ENCODE results near the gene NKX3-2.

The NKX3-2 gene

DNA sequence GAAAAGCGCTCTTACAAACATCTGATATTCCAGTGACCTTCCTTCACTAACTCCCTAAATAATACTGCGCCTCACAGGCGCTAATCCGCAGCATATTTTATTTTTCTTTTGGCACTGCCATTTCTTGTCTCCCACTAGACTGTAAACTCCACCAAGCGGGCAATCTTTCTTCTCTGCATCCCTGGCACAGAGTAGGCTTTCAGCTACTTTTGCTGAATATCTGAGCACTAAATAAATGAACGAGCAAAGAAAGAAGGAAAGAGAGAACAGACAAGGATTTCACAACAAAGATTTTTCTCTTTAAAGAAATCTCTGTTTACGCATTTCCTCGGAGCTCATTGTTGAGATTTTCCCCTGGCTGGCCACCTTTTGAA is 12.7 kb downstream of the NKX3-2 start:
- TF ChIP-seq, protein P1, sequence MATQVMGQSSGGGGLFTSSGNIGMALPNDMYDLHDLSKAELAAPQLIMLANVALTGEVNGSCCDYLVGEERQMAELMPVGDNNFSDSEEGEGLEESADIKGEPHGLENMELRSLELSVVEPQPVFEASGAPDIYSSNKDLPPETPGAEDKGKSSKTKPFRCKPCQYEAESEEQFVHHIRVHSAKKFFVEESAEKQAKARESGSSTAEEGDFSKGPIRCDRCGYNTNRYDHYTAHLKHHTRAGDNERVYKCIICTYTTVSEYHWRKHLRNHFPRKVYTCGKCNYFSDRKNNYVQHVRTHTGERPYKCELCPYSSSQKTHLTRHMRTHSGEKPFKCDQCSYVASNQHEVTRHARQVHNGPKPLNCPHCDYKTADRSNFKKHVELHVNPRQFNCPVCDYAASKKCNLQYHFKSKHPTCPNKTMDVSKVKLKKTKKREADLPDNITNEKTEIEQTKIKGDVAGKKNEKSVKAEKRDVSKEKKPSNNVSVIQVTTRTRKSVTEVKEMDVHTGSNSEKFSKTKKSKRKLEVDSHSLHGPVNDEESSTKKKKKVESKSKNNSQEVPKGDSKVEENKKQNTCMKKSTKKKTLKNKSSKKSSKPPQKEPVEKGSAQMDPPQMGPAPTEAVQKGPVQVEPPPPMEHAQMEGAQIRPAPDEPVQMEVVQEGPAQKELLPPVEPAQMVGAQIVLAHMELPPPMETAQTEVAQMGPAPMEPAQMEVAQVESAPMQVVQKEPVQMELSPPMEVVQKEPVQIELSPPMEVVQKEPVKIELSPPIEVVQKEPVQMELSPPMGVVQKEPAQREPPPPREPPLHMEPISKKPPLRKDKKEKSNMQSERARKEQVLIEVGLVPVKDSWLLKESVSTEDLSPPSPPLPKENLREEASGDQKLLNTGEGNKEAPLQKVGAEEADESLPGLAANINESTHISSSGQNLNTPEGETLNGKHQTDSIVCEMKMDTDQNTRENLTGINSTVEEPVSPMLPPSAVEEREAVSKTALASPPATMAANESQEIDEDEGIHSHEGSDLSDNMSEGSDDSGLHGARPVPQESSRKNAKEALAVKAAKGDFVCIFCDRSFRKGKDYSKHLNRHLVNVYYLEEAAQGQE (IDR thresholded peaks at IDR 0.05; ENCODE audit: insufficient read depth in 1 of 2, low read depth in 2 of 2, low read length in 2 of 2) = no peak
- TF ChIP-seq FOXP2 (optimal IDR thresholded peaks at IDR 0.05; ENCODE audit: borderline replicate concordance, extremely low read depth, extremely low read length, insufficient read depth) = no peak
- no peak for TF ChIP-seq POLR2AphosphoS5 (IDR thresholded peaks at IDR 0.05; ENCODE audit: low read depth, low read length)
- no peak for TF ChIP-seq TAF1 (IDR thresholded peaks at IDR 0.05; ENCODE audit: borderline replicate concordance, insufficient read depth, low read length)
- no peak for TF ChIP-seq SIN3A (IDR thresholded peaks at IDR 0.05; ENCODE audit: borderline replicate concordance, insufficient read depth, low read length)

DNA sequence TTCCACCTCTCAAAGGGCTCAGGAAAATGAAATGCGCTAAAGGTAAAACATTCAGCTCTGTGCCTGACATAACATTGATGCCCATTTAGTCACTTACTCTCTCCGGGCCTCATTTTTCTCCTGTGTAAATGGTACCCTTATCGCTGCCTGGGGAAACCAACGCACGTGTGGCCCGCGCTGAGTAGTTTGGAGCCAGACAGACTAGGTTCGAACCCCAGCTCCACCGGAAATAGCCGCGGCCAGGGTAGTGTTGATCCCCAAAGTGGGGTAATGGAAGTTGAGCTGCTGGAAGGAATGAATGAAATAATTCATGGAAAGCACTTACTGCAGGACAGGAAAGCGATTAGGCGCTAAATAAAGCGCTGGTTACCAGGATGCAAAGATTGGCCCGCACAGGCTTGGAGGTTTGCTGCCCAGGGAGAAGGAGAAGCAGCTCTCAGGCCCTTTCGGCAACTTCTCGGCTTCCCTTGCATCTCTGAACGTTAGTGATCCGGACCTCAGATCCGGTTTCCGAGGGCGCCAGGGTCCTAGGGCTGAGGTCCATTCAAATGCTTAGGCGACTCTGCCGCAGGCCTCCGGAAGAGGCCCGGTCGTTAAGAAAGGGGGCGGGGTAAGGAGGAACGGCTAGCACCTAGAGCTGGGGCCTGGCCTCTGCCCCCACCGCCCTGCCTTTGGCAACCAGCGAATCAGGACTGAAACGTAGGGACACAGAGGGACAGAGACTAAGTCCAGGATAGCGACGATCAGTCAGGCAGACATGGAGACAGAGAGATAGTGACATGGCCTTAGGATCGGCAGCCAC is 13.3 kb downstream of the NKX3-2 start:
- TF ChIP-seq TAF1 (IDR thresholded peaks at IDR 0.05; ENCODE audit: borderline replicate concordance, insufficient read depth, low read length) (no peak), POLR2AphosphoS5 (IDR thresholded peaks at IDR 0.05; ENCODE audit: low read depth, low read length) (no peak), SIN3A (IDR thresholded peaks at IDR 0.05; ENCODE audit: borderline replicate concordance, insufficient read depth, low read length) (no peak), FOXP2 (optimal IDR thresholded peaks at IDR 0.05; ENCODE audit: borderline replicate concordance, extremely low read depth, extremely low read length, insufficient read depth) (no peak)
- TF ChIP-seq, protein P1 (IDR thresholded peaks at IDR 0.05; ENCODE audit: insufficient read depth in 1 of 2, low read depth in 2 of 2, low read length in 2 of 2) = no peak

DNA sequence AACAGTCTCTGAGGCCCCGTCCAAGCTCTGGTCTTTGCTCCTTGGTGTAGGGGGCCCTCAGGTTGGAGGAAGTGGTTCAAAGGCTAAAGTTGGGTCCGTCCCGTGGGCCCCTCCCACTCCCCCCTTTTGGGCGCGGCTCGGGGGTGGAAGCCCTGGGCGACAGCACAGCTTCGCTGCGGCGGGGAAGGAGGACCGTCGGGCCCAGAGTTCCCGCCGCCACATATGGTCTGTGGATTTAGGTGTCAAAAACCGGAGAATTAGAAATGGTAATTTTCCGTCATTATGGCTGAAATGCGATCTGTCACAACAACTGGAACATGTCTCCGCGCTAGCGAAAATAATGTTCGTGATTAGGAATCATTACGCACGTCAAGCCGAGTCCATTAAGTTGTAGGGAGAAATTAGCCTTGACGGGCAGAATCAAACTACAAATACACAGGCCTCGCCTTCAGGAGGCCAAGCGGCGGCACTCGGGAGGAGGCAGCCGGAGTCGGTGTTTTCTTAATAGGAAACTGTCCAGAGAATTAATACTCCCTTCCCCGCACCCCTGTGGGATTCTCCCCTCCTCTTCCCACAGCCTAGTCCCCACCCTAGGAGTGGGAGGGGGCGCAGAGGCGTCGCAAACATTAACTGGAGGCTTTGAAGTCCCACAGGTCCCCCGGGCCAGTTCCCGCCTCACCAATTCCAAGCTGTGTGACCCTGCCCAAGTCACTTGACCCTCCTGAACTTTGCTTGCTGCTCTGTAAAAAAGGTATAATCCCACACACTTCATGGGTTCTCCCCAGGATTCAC is 15.0 kb downstream of the NKX3-2 start:
- TF ChIP-seq TAF1 (IDR thresholded peaks at IDR 0.05; ENCODE audit: borderline replicate concordance, insufficient read depth, low read length) = no peak
- no peak for TF ChIP-seq FOXP2 (optimal IDR thresholded peaks at IDR 0.05; ENCODE audit: borderline replicate concordance, extremely low read depth, extremely low read length, insufficient read depth)
- no peak for TF ChIP-seq SIN3A (IDR thresholded peaks at IDR 0.05; ENCODE audit: borderline replicate concordance, insufficient read depth, low read length)
- no peak for TF ChIP-seq POLR2AphosphoS5 (IDR thresholded peaks at IDR 0.05; ENCODE audit: low read depth, low read length)
- TF ChIP-seq, protein P1 (IDR thresholded peaks at IDR 0.05; ENCODE audit: insufficient read depth in 1 of 2, low read depth in 2 of 2, low read length in 2 of 2) = no peak

DNA sequence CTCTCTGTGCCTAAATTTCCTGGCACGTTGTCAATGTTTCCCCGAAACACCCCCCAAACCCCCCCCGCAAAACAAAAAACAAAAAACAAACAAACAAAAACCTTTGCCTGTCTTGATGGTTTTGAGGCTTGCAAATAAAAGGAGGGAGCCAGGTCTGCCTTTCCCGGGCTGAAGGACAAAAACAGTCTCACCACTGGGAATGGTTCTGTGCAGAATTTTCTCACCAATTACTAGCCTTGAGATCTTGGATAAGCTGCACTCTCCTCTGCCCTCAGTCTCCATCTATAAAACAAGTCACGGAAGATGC is 15.5 kb downstream of the NKX3-2 start:
- TF ChIP-seq FOXP2 (optimal IDR thresholded peaks at IDR 0.05; ENCODE audit: borderline replicate concordance, extremely low read depth, extremely low read length, insufficient read depth) = no peak
- TF ChIP-seq, protein P1 (IDR thresholded peaks at IDR 0.05; ENCODE audit: insufficient read depth in 1 of 2, low read depth in 2 of 2, low read length in 2 of 2) = no peak
- no peak for TF ChIP-seq TAF1 (IDR thresholded peaks at IDR 0.05; ENCODE audit: borderline replicate concordance, insufficient read depth, low read length)
- TF ChIP-seq POLR2AphosphoS5 (IDR thresholded peaks at IDR 0.05; ENCODE audit: low read depth, low read length) = no peak
- TF ChIP-seq SIN3A (IDR thresholded peaks at IDR 0.05; ENCODE audit: borderline replicate concordance, insufficient read depth, low read length) = no peak
